GM19467 (cell line): Measurements from ENCODE around the gene ITPKB.

Source experiments
- ATAC-seq: cut with Tn5 transposase; IDR thresholded peaks from one replicate; pipeline ENCODE4 v1.9.1; 2021; ENCODE audit warnings: mild to moderate bottlenecking, moderate library complexity; ENCODE audit not compliant: unreplicated experiment

ITPKB gene

GRCh38 chr1:226687426-226687825 is 51.7 kb downstream of the ITPKB start:
- no peak for ATAC-seq

- ATAC-seq = no peak
Observed at GRCh38 chr1:226686440-226687425, 52.3 kb downstream of the ITPKB start.

- ATAC-seq = no peak
Observed at GRCh38 chr1:226685196-226685820, 53.8 kb downstream of the ITPKB start.

GRCh38 chr1:226684026-226684425 is 55.1 kb downstream of the ITPKB start:
- no peak for ATAC-seq

- no peak for ATAC-seq
Observed at GRCh38 chr1:226682871-226683814, 55.9 kb downstream of the ITPKB start.

- ATAC-seq = no peak
Observed at GRCh38 chr1:226681652-226682493, 57.2 kb downstream of the ITPKB start.

- ATAC-seq = no peak
Observed at GRCh38 chr1:226680653-226681052, 58.4 kb downstream of the ITPKB start.

- peak; percentile 43 for ATAC-seq
Observed at GRCh38 chr1:226679853-226680516, 59.1 kb downstream of the ITPKB start.

GRCh38 chr1:226679262-226679661 is 59.8 kb downstream of the ITPKB start:
- no peak for ATAC-seq

- no peak for ATAC-seq
Observed at GRCh38 chr1:226678701-226679100, 60.4 kb downstream of the ITPKB start.

- ATAC-seq = no peak
Observed at GRCh38 chr1:226678251-226678650, 60.8 kb downstream of the ITPKB start.

- no peak for ATAC-seq
Observed at GRCh38 chr1:226677027-226678020, 61.8 kb downstream of the ITPKB start.

- no peak for ATAC-seq
Observed at GRCh38 chr1:226676381-226676780, 62.7 kb downstream of the ITPKB start.

- ATAC-seq = no peak
Observed at GRCh38 chr1:226675715-226676357, 63.2 kb downstream of the ITPKB start.

GRCh38 chr1:226674892-226675714 is 64.0 kb downstream of the ITPKB start:
- peak; percentile 77 for ATAC-seq

- ATAC-seq = no peak
Observed at GRCh38 chr1:226672339-226672762, 66.7 kb downstream of the ITPKB start.

GRCh38 chr1:226671277-226671676 is 67.8 kb downstream of the ITPKB start:
- no peak for ATAC-seq
